WTC11 (cell line): ENCODE data around the gene GABRB1. TPM values are rescaled to one million over a fixed set of nuclear protein-coding genes. Genes with fewer than 3 reads are reported as not detected.

Experiments used
- ATAC-seq: fragments of 200-7000 bp; cut with Tn5 transposase; 2 replicates; pipeline ENCODE4 v1.10.0; 2021; ENCODE audit warnings: mild to moderate bottlenecking, moderate library complexity
- CTCF ChIA-PET: fragments of 300-600 bp; sonication (Branson Sonifier 250); formaldehyde crosslinking; loops from one replicate; lab custom pipeline; 2021; ENCODE audit warnings: antibody characterized with exemption; lab: Charles Lee
- POLR2A ChIA-PET: fragments of 350-600 bp; sonication (Branson Sonifier 250); formaldehyde crosslinking; loops from one replicate; lab custom pipeline; 2021; ENCODE audit warnings: antibody characterized with exemption; lab: Charles Lee
- DNase-seq: peaks from one replicate; pipeline ENCODE4 v3.0.0; 2021; ENCODE audit warnings: low spot score
- H3K27ac Mint-ChIP-seq: 2 replicates; pipeline ENCODE4 v1.8.0; 2021; ENCODE audit warnings: mixed read lengths
- H3K27me3 Mint-ChIP-seq: 2 replicates; pipeline ENCODE4 v1.8.0; 2021; ENCODE audit warnings: low read depth, mild to moderate bottlenecking, moderate library complexity, mixed read lengths
- H3K36me3 Mint-ChIP-seq: 2 replicates; pipeline ENCODE4 v1.8.0; 2021; ENCODE audit warnings: mixed read lengths
- H3K4me1 Mint-ChIP-seq: 2 replicates; pipeline ENCODE4 v1.8.0; 2022; ENCODE audit warnings: mixed read lengths
- H3K4me3 Mint-ChIP-seq: 2 replicates; pipeline ENCODE4 v1.8.0; 2021; ENCODE audit warnings: mild to moderate bottlenecking, moderate library complexity, mixed read lengths
- H3K9me3 Mint-ChIP-seq: 2 replicates; pipeline ENCODE4 v1.8.0; 2021; ENCODE audit warnings: mixed read lengths
- E2F4 ChIP-seq: sonication (generic); formaldehyde crosslinking; IDR thresholded peaks from 2 replicates; pipeline ENCODE4 v1.8.1; 2022; ENCODE audit warnings: low read depth, mild to moderate bottlenecking, moderate library complexity, missing genetic modification reagents, borderline replicate concordance
- ESRRA ChIP-seq: sonication (generic); formaldehyde crosslinking; IDR thresholded peaks from 2 replicates; pipeline ENCODE4 v1.8.1; 2022; ENCODE audit warnings: mild to moderate bottlenecking, missing genetic modification reagents, borderline replicate concordance
- PRRX2 ChIP-seq: fragments of 250-450 bp; sonication (Bioruptor Pico); IDR thresholded peaks from 2 replicates; pipeline ENCODE4 v1.8.0; 2021; ENCODE audit warnings: mild to moderate bottlenecking
- SMAD3 ChIP-seq: sonication (generic); formaldehyde crosslinking; IDR thresholded peaks from 2 replicates; pipeline ENCODE4 v1.8.0; 2022; ENCODE audit warnings: missing genetic modification reagents, mild to moderate bottlenecking, borderline replicate concordance
- ZMAT4 ChIP-seq: fragments of 250-450 bp; sonication (Bioruptor Pico); IDR thresholded peaks from 2 replicates; pipeline ENCODE4 v1.9.0; 2021; ENCODE audit warnings: mild to moderate bottlenecking
- ZNF281 ChIP-seq: sonication (generic); formaldehyde crosslinking; IDR thresholded peaks from 2 replicates; pipeline ENCODE4 v1.8.0; 2023; ENCODE audit warnings: mild to moderate bottlenecking, missing genetic modification reagents
- ZNF423 ChIP-seq: fragments of 250-450 bp; sonication (Bioruptor Pico); IDR thresholded peaks from 2 replicates; pipeline ENCODE4 v2.1.2; 2022; ENCODE audit warnings: mild to moderate bottlenecking, moderate library complexity
- total RNA-seq: library from RNA; stranded (reverse); gene quantifications from 3 replicates; pipeline ENCODE4 v1.2.3, GENCODE V29; 2021
- TF ChIP-seq, protein P1 (sequence below): sonication (generic); formaldehyde crosslinking; conservative IDR thresholded peaks from 2 replicates; pipeline ENCODE4 v1.8.1; 2023; ENCODE audit warnings: mild to moderate bottlenecking, low read depth, missing genetic modification reagents, moderate library complexity
- TF ChIP-seq, protein P2 (sequence below): fragments of 250-450 bp; sonication (Bioruptor Pico); IDR thresholded peaks from 2 replicates; pipeline ENCODE4 v1.9.0; 2021; ENCODE audit warnings: mild to moderate bottlenecking, borderline replicate concordance
- TF ChIP-seq, protein P3 (sequence below): sonication (generic); formaldehyde crosslinking; IDR thresholded peaks from 2 replicates; pipeline ENCODE4 v1.8.1; 2023; ENCODE audit warnings: mild to moderate bottlenecking, missing genetic modification reagents, moderate library complexity
- TF ChIP-seq, protein P4 (sequence below): fragments of 200-600 bp; IDR thresholded peaks from 2 replicates; pipeline ENCODE4 v1.8.0; 2022; ENCODE audit warnings: antibody characterized with exemption
- TF ChIP-seq, protein P5 (sequence below): sonication (generic); formaldehyde crosslinking; IDR thresholded peaks from 2 replicates; pipeline ENCODE4 v1.8.1; 2022; ENCODE audit warnings: mild to moderate bottlenecking, moderate library complexity, missing genetic modification reagents
- TF ChIP-seq, protein P6 (sequence below): sonication (generic); formaldehyde crosslinking; IDR thresholded peaks from 2 replicates; pipeline ENCODE4 v1.8.1; 2023; ENCODE audit warnings: mild to moderate bottlenecking, missing genetic modification reagents

GABRB1 gene
- total RNA-seq, 1 experiment from 2014 or later, result 0.66 TPM

DNA sequence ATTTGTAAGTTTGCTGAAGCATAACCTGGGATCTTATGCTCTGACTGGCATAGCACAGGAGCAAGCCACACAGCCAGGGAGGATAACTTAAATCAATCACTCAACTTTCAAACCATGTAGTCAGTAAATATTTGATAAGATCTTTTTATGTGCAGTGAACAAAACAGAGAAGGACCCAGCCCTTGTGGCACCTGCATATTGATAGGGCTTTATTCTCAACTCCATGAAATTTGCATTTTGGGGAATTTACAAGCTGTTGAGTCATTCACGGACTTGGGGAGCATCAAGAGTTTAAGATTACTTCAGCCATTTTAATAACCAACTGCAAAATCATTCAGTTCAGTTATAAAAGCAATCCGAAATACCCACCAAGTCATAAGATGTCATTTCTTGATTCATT, 309.5 kb downstream of the GABRB1 start (continued):
- TF ChIP-seq E2F4, result no peak

DNA sequence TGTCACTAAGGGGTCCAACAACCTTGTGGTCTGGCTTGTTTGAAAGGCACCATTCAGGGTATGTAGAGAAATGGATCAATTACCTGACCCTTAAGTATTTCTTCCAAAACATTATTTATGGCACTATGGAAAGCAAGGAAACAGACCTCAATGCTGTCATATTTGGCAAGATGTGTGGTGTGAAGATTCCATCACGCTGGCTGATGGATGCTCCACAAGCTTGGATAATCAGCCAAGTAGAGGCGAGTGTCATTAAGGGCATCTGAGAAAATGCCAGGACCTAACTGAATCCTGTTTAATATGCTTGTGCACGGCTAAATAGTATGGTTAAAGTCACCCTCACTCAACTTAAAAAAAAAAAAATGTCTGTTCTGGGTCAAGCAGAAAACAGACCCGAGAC, 311.4 kb downstream of the GABRB1 start:
- no peaks in the 10 kb centered on the region for H3K36me3 Mint-ChIP-seq
- H3K27me3 Mint-ChIP-seq, result no peaks in the 10 kb centered on the region; the same call in 1 of the 2 replicates
- H3K4me1 Mint-ChIP-seq, result no peaks in the 10 kb centered on the region
- ChIA-PET POLR2A (no interaction called here), CTCF (no interaction called here)
- H3K27ac Mint-ChIP-seq, result no peak overlapping the region
- no peak for DNase-seq
- ATAC-seq, result no peak
- H3K4me3 Mint-ChIP-seq, result no peak overlapping the region
- no peaks in the 10 kb centered on the region for H3K9me3 Mint-ChIP-seq
- TF ChIP-seq, protein P1, sequence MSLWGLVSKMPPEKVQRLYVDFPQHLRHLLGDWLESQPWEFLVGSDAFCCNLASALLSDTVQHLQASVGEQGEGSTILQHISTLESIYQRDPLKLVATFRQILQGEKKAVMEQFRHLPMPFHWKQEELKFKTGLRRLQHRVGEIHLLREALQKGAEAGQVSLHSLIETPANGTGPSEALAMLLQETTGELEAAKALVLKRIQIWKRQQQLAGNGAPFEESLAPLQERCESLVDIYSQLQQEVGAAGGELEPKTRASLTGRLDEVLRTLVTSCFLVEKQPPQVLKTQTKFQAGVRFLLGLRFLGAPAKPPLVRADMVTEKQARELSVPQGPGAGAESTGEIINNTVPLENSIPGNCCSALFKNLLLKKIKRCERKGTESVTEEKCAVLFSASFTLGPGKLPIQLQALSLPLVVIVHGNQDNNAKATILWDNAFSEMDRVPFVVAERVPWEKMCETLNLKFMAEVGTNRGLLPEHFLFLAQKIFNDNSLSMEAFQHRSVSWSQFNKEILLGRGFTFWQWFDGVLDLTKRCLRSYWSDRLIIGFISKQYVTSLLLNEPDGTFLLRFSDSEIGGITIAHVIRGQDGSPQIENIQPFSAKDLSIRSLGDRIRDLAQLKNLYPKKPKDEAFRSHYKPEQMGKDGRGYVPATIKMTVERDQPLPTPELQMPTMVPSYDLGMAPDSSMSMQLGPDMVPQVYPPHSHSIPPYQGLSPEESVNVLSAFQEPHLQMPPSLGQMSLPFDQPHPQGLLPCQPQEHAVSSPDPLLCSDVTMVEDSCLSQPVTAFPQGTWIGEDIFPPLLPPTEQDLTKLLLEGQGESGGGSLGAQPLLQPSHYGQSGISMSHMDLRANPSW (CRISPR knock-in tag), result no peak
- TF ChIP-seq PRRX2 (no peak), ZMAT4 (CRISPR knock-in tag) (no peak), SMAD3 (no peak), ZNF423 (no peak), ESRRA (no peak), ZNF281 (CRISPR knock-in tag) (no peak)
- TF ChIP-seq, protein P2, sequence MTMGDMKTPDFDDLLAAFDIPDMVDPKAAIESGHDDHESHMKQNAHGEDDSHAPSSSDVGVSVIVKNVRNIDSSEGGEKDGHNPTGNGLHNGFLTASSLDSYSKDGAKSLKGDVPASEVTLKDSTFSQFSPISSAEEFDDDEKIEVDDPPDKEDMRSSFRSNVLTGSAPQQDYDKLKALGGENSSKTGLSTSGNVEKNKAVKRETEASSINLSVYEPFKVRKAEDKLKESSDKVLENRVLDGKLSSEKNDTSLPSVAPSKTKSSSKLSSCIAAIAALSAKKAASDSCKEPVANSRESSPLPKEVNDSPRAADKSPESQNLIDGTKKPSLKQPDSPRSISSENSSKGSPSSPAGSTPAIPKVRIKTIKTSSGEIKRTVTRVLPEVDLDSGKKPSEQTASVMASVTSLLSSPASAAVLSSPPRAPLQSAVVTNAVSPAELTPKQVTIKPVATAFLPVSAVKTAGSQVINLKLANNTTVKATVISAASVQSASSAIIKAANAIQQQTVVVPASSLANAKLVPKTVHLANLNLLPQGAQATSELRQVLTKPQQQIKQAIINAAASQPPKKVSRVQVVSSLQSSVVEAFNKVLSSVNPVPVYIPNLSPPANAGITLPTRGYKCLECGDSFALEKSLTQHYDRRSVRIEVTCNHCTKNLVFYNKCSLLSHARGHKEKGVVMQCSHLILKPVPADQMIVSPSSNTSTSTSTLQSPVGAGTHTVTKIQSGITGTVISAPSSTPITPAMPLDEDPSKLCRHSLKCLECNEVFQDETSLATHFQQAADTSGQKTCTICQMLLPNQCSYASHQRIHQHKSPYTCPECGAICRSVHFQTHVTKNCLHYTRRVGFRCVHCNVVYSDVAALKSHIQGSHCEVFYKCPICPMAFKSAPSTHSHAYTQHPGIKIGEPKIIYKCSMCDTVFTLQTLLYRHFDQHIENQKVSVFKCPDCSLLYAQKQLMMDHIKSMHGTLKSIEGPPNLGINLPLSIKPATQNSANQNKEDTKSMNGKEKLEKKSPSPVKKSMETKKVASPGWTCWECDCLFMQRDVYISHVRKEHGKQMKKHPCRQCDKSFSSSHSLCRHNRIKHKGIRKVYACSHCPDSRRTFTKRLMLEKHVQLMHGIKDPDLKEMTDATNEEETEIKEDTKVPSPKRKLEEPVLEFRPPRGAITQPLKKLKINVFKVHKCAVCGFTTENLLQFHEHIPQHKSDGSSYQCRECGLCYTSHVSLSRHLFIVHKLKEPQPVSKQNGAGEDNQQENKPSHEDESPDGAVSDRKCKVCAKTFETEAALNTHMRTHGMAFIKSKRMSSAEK (CRISPR knock-in tag), result no peak
- TF ChIP-seq, protein P3, sequence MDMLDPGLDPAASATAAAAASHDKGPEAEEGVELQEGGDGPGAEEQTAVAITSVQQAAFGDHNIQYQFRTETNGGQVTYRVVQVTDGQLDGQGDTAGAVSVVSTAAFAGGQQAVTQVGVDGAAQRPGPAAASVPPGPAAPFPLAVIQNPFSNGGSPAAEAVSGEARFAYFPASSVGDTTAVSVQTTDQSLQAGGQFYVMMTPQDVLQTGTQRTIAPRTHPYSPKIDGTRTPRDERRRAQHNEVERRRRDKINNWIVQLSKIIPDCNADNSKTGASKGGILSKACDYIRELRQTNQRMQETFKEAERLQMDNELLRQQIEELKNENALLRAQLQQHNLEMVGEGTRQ (CRISPR knock-in tag), result no peak
- TF ChIP-seq, protein P4, sequence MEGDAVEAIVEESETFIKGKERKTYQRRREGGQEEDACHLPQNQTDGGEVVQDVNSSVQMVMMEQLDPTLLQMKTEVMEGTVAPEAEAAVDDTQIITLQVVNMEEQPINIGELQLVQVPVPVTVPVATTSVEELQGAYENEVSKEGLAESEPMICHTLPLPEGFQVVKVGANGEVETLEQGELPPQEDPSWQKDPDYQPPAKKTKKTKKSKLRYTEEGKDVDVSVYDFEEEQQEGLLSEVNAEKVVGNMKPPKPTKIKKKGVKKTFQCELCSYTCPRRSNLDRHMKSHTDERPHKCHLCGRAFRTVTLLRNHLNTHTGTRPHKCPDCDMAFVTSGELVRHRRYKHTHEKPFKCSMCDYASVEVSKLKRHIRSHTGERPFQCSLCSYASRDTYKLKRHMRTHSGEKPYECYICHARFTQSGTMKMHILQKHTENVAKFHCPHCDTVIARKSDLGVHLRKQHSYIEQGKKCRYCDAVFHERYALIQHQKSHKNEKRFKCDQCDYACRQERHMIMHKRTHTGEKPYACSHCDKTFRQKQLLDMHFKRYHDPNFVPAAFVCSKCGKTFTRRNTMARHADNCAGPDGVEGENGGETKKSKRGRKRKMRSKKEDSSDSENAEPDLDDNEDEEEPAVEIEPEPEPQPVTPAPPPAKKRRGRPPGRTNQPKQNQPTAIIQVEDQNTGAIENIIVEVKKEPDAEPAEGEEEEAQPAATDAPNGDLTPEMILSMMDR, result no peak
- TF ChIP-seq, protein P5, sequence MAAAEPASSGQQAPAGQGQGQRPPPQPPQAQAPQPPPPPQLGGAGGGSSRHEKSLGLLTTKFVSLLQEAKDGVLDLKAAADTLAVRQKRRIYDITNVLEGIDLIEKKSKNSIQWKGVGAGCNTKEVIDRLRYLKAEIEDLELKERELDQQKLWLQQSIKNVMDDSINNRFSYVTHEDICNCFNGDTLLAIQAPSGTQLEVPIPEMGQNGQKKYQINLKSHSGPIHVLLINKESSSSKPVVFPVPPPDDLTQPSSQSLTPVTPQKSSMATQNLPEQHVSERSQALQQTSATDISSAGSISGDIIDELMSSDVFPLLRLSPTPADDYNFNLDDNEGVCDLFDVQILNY (CRISPR knock-in tag), result no peak
- TF ChIP-seq, protein P6, sequence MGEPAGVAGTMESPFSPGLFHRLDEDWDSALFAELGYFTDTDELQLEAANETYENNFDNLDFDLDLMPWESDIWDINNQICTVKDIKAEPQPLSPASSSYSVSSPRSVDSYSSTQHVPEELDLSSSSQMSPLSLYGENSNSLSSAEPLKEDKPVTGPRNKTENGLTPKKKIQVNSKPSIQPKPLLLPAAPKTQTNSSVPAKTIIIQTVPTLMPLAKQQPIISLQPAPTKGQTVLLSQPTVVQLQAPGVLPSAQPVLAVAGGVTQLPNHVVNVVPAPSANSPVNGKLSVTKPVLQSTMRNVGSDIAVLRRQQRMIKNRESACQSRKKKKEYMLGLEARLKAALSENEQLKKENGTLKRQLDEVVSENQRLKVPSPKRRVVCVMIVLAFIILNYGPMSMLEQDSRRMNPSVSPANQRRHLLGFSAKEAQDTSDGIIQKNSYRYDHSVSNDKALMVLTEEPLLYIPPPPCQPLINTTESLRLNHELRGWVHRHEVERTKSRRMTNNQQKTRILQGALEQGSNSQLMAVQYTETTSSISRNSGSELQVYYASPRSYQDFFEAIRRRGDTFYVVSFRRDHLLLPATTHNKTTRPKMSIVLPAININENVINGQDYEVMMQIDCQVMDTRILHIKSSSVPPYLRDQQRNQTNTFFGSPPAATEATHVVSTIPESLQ (CRISPR knock-in tag), result no peak
